Calu3 (cell line): ENCODE measurements around the gene ACLY. TPM values are rescaled to one million over a fixed set of nuclear protein-coding genes. Genes with fewer than 3 reads are reported as not detected.

Experiments used
- BruUV-seq: library from RNA; stranded (reverse); fragments of 400-500 nt; replicated peaks from 2 replicates; lab custom pipeline; 2021; lab: Mats Ljungman, UMichigan
- CTCF ChIA-PET: fragments of 300-600 bp; sonication (Branson Sonifier 250); formaldehyde crosslinking; loops from one replicate; lab custom pipeline; 2022; ENCODE audit warnings: antibody characterized with exemption; lab: Charles Lee
- DNase-seq: peaks from one replicate; pipeline ENCODE4 v3.0.0; 2022
- H3K27ac Mint-ChIP-seq: one replicate; pipeline ENCODE4 v1.8.0; 2022; ENCODE audit warnings: mixed read lengths; ENCODE audit not compliant: unreplicated experiment
- H3K27me3 Mint-ChIP-seq: one replicate; pipeline ENCODE4 v1.8.0; 2022; ENCODE audit warnings: mixed read lengths; ENCODE audit not compliant: unreplicated experiment
- H3K36me3 Mint-ChIP-seq: one replicate; pipeline ENCODE4 v1.8.0; 2022; ENCODE audit warnings: mild to moderate bottlenecking, moderate library complexity, mixed read lengths; ENCODE audit not compliant: insufficient read depth, unreplicated experiment
- H3K4me1 Mint-ChIP-seq: one replicate; pipeline ENCODE4 v1.8.0; 2022; ENCODE audit warnings: mild to moderate bottlenecking, low read depth, mixed read lengths; ENCODE audit not compliant: unreplicated experiment
- H3K4me3 Mint-ChIP-seq: one replicate; pipeline ENCODE4 v1.8.0; 2022; ENCODE audit warnings: mild to moderate bottlenecking, low read depth, moderate library complexity, mixed read lengths; ENCODE audit not compliant: unreplicated experiment
- H3K9me3 Mint-ChIP-seq: one replicate; pipeline ENCODE4 v1.8.0; 2022; ENCODE audit warnings: low read depth, mixed read lengths; ENCODE audit not compliant: unreplicated experiment
- CTCF ChIP-seq: fragments of 200-600 bp; IDR thresholded peaks from one replicate; pipeline ENCODE4 v1.8.0; 2022; ENCODE audit warnings: antibody characterized with exemption; ENCODE audit not compliant: unreplicated experiment
- intact Hi-C: fragments of 100-400 bp; cut with micrococcal nuclease; formaldehyde crosslinking; loops from one replicate; pipeline ENCODE4 v1.10.0; 2022; ENCODE audit not compliant: unreplicated experiment
- total RNA-seq: library from RNA; stranded (reverse); gene quantifications from 2 replicates; pipeline ENCODE4 v1.2.3, GENCODE V29; 2022

Gene ACLY
- total RNA-seq, 1 experiment from 2014 or later, result 265 TPM

GRCh38 chr17:41930009-41930832 lies 11.5 kb upstream of the ACLY start, which contains the start of gene ODAD4:
Gene ODAD4 (plus strand): TSS chr17:41930617. CDS start chr17:41930724, 107 bp downstream.
- Mint-ChIP-seq H3K36me3 (peaks cover 12% of the 10 kb centered on the region), H3K27me3 (no peaks in the 10 kb centered on the region), H3K9me3 (no peaks in the 10 kb centered on the region), H3K4me3 (peak within 1 kb of the TSS; percentile 84), H3K27ac (peak within 1 kb of the TSS; percentile 83), H3K4me1 (peaks cover 11% of the 10 kb centered on the region)
- BruUV-seq, result TSS peak; percentile 96
- intact Hi-C loops, result no loop called here
- no peak for TF ChIP-seq CTCF
- peak; percentile 99 for DNase-seq
- CTCF ChIA-PET, result interaction anchor here (0.5 to 1.8 kb wide), 19 partner anchors 8 to 436 kb away, joined by 3 to 15 read pairs (median 3); partner anchors contain the start of genes ACLY and DHX58

- Mint-ChIP-seq H3K4me3 (no peak overlapping the region), H3K27ac (no peak overlapping the region)
- intact Hi-C loops, result no loop called here
Observed at GRCh38 chr17:41928693-41929251, 10.0 kb upstream of the ACLY start.

GRCh38 chr17:41925991-41926590 lies 7.3 kb upstream of the ACLY start:
- Mint-ChIP-seq H3K36me3 (peaks cover 12% of the 10 kb centered on the region), H3K9me3 (no peaks in the 10 kb centered on the region), H3K27ac (no peak overlapping the region), H3K4me3 (no peak overlapping the region), H3K4me1 (peaks cover 11% of the 10 kb centered on the region), H3K27me3 (no peaks in the 10 kb centered on the region)
- CTCF ChIA-PET, result no interaction called here
- DNase-seq, result no peak
- intact Hi-C loops, result no loop called here
- BruUV-seq, result no TSS peak
- TF ChIP-seq CTCF, result no peak

More at GRCh38 chr17:41928693-41929251, 10.0 kb upstream of the ACLY start:
- Mint-ChIP-seq H3K9me3 (no peaks in the 10 kb centered on the region), H3K27me3 (no peaks in the 10 kb centered on the region), H3K36me3 (peaks cover 12% of the 10 kb centered on the region), H3K4me1 (peaks cover 11% of the 10 kb centered on the region)
- no TSS peak for BruUV-seq
- CTCF ChIA-PET, result interaction anchor here (0.6 to 1.8 kb wide), 3 partner anchors 12 to 208 kb away, joined by 3 to 8 read pairs (median 4); no protein-coding TSS in a partner anchor
- TF ChIP-seq CTCF, result no peak
- no peak for DNase-seq

GRCh38 chr17:41920580-41920955 lies 1.8 kb upstream of the ACLY start:
- Mint-ChIP-seq H3K27ac (no peak overlapping the region), H3K4me3 (peak overlapping the region; percentile 96), H3K4me1 (peaks cover 25% of the 10 kb centered on the region), H3K36me3 (peaks cover 47% of the 10 kb centered on the region), H3K27me3 (no peaks in the 10 kb centered on the region), H3K9me3 (no peaks in the 10 kb centered on the region)
- no peak for DNase-seq
- TF ChIP-seq CTCF, result no peak
- CTCF ChIA-PET, result no interaction called here
- intact Hi-C loops, result no loop called here
- BruUV-seq, result no TSS peak
